Common myeloid progenitor, CD34-positive (primary cell): ENCODE results near the gene FAM89B.

Experiments used
- CTCF ChIA-PET: fragments of 350-600 bp; sonication (Branson Sonifier 250); formaldehyde crosslinking; loops from one replicate; lab custom pipeline; 2021; ENCODE audit warnings: antibody characterized with exemption; lab: Charles Lee
- POLR2A ChIA-PET: fragments of 350-600 bp; sonication (Branson Sonifier 250); formaldehyde crosslinking; loops from one replicate; lab custom pipeline; 2021; ENCODE audit warnings: antibody characterized with exemption; lab: Charles Lee
- DNase-seq, 3 donors: peaks; one replicate each; pipeline versions ENCODE4 v3.0.0 to v3.0.0-alpha.2; 2013
- H3K27ac ChIP-seq, 2 experiments: 1 replicate in 1 of 2; 2 replicates in 1 of 2; pipeline ENCODE4 v1.7.0; 2013; ENCODE audit warnings: inconsistent platforms in 2 of 2, low read length in 2 of 2, mild to moderate bottlenecking in 2 of 2, low read depth in 1 of 2, moderate library complexity in 1 of 2; ENCODE audit not compliant: severe bottlenecking in 2 of 2, insufficient read depth in 1 of 2, poor library complexity in 1 of 2
- H3K27me3 ChIP-seq, 5 experiments: replicated peaks in 2 of 5; 1 replicate in 3 of 5; 2 replicates in 2 of 5; pipeline versions ENCODE4 v1.6.1 to v1.7.0; 2013; ENCODE audit warnings: low read length in 4 of 5, mild to moderate bottlenecking in 2 of 5, moderate library complexity in 2 of 5, inconsistent platforms in 1 of 5; ENCODE audit not compliant: insufficient read depth in 5 of 5, control insufficient read depth in 4 of 5
- H3K36me3 ChIP-seq, 4 experiments: 1 replicate in 2 of 4; 2 replicates in 2 of 4; pipeline versions ENCODE4 v1.6.1 to v1.7.0; 2013; ENCODE audit warnings: low read length in 3 of 4, control low read depth in 1 of 4, mild to moderate bottlenecking in 1 of 4; ENCODE audit not compliant: control insufficient read depth in 4 of 4, insufficient read depth in 4 of 4
- H3K4me1 ChIP-seq, 4 experiments: 1 replicate in 3 of 4; 2 replicates in 1 of 4; pipeline versions ENCODE4 v1.6.1 to v1.7.1; 2013; ENCODE audit warnings: low read length in 3 of 4, mild to moderate bottlenecking in 3 of 4, control low read depth in 1 of 4, inconsistent platforms in 1 of 4, moderate library complexity in 1 of 4; ENCODE audit not compliant: control insufficient read depth in 4 of 4, insufficient read depth in 4 of 4; ENCODE audit errors: control extremely low read depth in 1 of 4
- H3K4me3 ChIP-seq, 7 experiments: 1 replicate in 4 of 7; 2 replicates in 3 of 7; pipeline versions ENCODE4 v1.5.1 to v1.7.0; 2013; ENCODE audit warnings: mild to moderate bottlenecking in 7 of 7, low read length in 6 of 7, moderate library complexity in 6 of 7, inconsistent platforms in 2 of 7, low read depth in 2 of 7, control low read depth in 1 of 7; ENCODE audit not compliant: insufficient read depth in 4 of 7, control insufficient read depth in 1 of 7; ENCODE audit errors: extremely low read depth in 1 of 7
- H3K9me3 ChIP-seq, 5 experiments: 1 replicate in 4 of 5; 2 replicates in 1 of 5; pipeline versions ENCODE4 v1.6.1 to v1.7.1; 2013; ENCODE audit warnings: low read length in 4 of 5, mild to moderate bottlenecking in 2 of 5, inconsistent platforms in 1 of 5, low read depth in 1 of 5, moderate library complexity in 1 of 5; ENCODE audit not compliant: control insufficient read depth in 4 of 5, insufficient read depth in 2 of 5; ENCODE audit errors: control extremely low read depth in 1 of 5
- WGBS: methylation state at CpG from one replicate; pipeline ENCODE4 v1.1.5; 2013; ENCODE audit not compliant: insufficient coverage; 5-methylcytosine and 5-hydroxymethylcytosine counted together

FAM89B gene

GRCh38 chr11:65619281-65619928, 47.1 kb downstream of the FAM89B start:
- Histone ChIP-seq H3K27me3 (no peaks in the 10 kb centered on the region), H3K27ac (no peak overlapping the region), H3K4me3 (no peak overlapping the region), H3K9me3 (no peaks in the 10 kb centered on the region), H3K4me1 (peaks cover 0 to 18% (median 15%) of the 10 kb centered on the region in 4 experiments), H3K36me3 (peaks cover 10 to 69% (median 45%) of the 10 kb centered on the region in 4 experiments)
- POLR2A ChIA-PET: no interaction called here
- DNase-seq: no peak
- WGBS: 97% methylated on average over 26 of the region's 29 CpGs
- CTCF ChIA-PET: interaction anchor here (1.0 kb wide), 1 partner anchor 18 kb away, joined by 3 read pairs; the partner anchor contains the start of gene SIPA1

- peaks cover 0 to 14% (median 13%) of the 10 kb centered on the region in 4 experiments for H3K4me1 ChIP-seq
- ChIA-PET POLR2A (no interaction called here), CTCF (interaction anchor here (1.2 to 3.9 kb wide), 2 partner anchors 12 to 21 kb away, joined by 3 to 18 read pairs; no protein-coding TSS in a partner anchor)
- no peak for DNase-seq
- WGBS: 96% methylated on average over 19 of the region's 19 CpGs
- H3K36me3 ChIP-seq: peaks cover 12 to 80% (median 50%) of the 10 kb centered on the region in 4 experiments
- no peak overlapping the region for H3K4me3 ChIP-seq
- no peaks in the 10 kb centered on the region for H3K27me3 ChIP-seq
- no peak overlapping the region for H3K27ac ChIP-seq
- no peaks in the 10 kb centered on the region for H3K9me3 ChIP-seq
Measured at GRCh38 chr11:65620666-65621065, 48.3 kb downstream of the FAM89B start.

GRCh38 chr11:65621460-65621859, 49.1 kb downstream of the FAM89B start:
- Histone ChIP-seq H3K9me3 (no peaks in the 10 kb centered on the region), H3K27me3 (no peaks in the 10 kb centered on the region), H3K36me3 (peaks cover 16 to 88% (median 53%) of the 10 kb centered on the region in 4 experiments), H3K4me3 (no peak overlapping the region), H3K4me1 (peaks cover 0 to 15% (median 11%) of the 10 kb centered on the region in 4 experiments), H3K27ac (no peak overlapping the region)
- 98% methylated on average over 14 of the region's 14 CpGs for WGBS
- CTCF ChIA-PET: interaction anchor here (0.7 to 3.9 kb wide), 5 partner anchors 11 to 155 kb away, joined by 3 to 18 read pairs (median 3); no protein-coding TSS in a partner anchor
- POLR2A ChIA-PET: no interaction called here
- DNase-seq: no peak

- peaks cover 16 to 94% (median 58%) of the 10 kb centered on the region in 4 experiments for H3K36me3 ChIP-seq
- no peak for DNase-seq
- H3K4me3 ChIP-seq: no peak overlapping the region
- H3K27ac ChIP-seq: no peak overlapping the region
- H3K4me1 ChIP-seq: peaks cover 0 to 9% (median 5%) of the 10 kb centered on the region in 4 experiments
- H3K9me3 ChIP-seq: no peaks in the 10 kb centered on the region
- 95% methylated on average over 14 of the region's 16 CpGs for WGBS
- CTCF ChIA-PET: interaction anchor here (0.7 to 3.9 kb wide), 5 partner anchors 10 to 155 kb away, joined by 3 to 18 read pairs (median 3); no protein-coding TSS in a partner anchor
- POLR2A ChIA-PET: no interaction called here
- no peaks in the 10 kb centered on the region for H3K27me3 ChIP-seq
Measured at GRCh38 chr11:65622011-65622410, 49.7 kb downstream of the FAM89B start.

- ChIA-PET POLR2A (no interaction called here), CTCF (interaction anchor here (1.1 to 7.7 kb wide), 8 partner anchors 9 to 236 kb away, joined by 3 to 56 read pairs (median 4); partner anchors contain the start of genes KAT5 and SIPA1)
- peaks cover 12 to 95% (median 61%) of the 10 kb centered on the region in 4 experiments for H3K36me3 ChIP-seq
- peaks cover 0 to 5% (median 2%) of the 10 kb centered on the region in 4 experiments for H3K4me1 ChIP-seq
- H3K27me3 ChIP-seq: no peaks in the 10 kb centered on the region
- 98% methylated on average over 11 of the region's 14 CpGs for WGBS
- no peak overlapping the region for H3K27ac ChIP-seq
- no peak overlapping the region for H3K4me3 ChIP-seq
- no peak for DNase-seq
- H3K9me3 ChIP-seq: no peaks in the 10 kb centered on the region
Measured at GRCh38 chr11:65623177-65623576, 50.8 kb downstream of the FAM89B start.
